NCI-H1436 (cell line): ENCODE results near the gene TSPEAR.
"Not testable (repeated sequence)": the region's sequence is repeated elsewhere in the genome, so short reads cannot be mapped to it uniquely, and the experiment has no call there.

Experiments used
- DNase-seq: peaks from one replicate; lab custom pipeline; 2025; lab: John Stamatoyannopoulos, UW

TSPEAR gene

GRCh38 chr21:44589094-44589493, 122.3 kb downstream of the TSPEAR start:
- no peak for DNase-seq

GRCh38 chr21:44585892-44586291, 125.5 kb downstream of the TSPEAR start:
- no peak for DNase-seq

GRCh38 chr21:44583800-44584147, 127.6 kb downstream of the TSPEAR start:
- DNase-seq, result no peak

- no peak for DNase-seq
Measured at GRCh38 chr21:44583089-44583799, 128.1 kb downstream of the TSPEAR start.

- DNase-seq, result no peak
Measured at GRCh38 chr21:44582055-44582454, 129.3 kb downstream of the TSPEAR start.

- DNase-seq, result no peak
Measured at GRCh38 chr21:44581158-44581557, 130.2 kb downstream of the TSPEAR start.

GRCh38 chr21:44580231-44580821, 131.0 kb downstream of the TSPEAR start, which contains the start of gene KRTAP10-5:
Gene KRTAP10-5, minus strand, starts transcription at chr21:44580604. Its CDS starts 26 bp downstream, at chr21:44580578.
- DNase-seq, result not testable (repeated sequence)

GRCh38 chr21:44579833-44580144, 131.6 kb downstream of the TSPEAR start:
- no peak for DNase-seq

GRCh38 chr21:44579056-44579832, 132.1 kb downstream of the TSPEAR start:
- no peak for DNase-seq

- DNase-seq, result no peak
Measured at GRCh38 chr21:44578371-44579055, 132.9 kb downstream of the TSPEAR start.

GRCh38 chr21:44576025-44576420, 135.3 kb downstream of the TSPEAR start:
- no peak for DNase-seq

GRCh38 chr21:44575307-44576024, 135.9 kb downstream of the TSPEAR start:
- no peak for DNase-seq

GRCh38 chr21:44574457-44575306, 136.7 kb downstream of the TSPEAR start:
- DNase-seq, result no peak

GRCh38 chr21:44573630-44574456, 137.5 kb downstream of the TSPEAR start, which contains the start of gene KRTAP10-4:
Gene KRTAP10-4, plus strand, starts transcription at chr21:44573729. Its CDS starts 30 bp downstream, at chr21:44573759.
- DNase-seq, result not testable (repeated sequence)

- no peak for DNase-seq
Measured at GRCh38 chr21:44572959-44573583, 138.3 kb downstream of the TSPEAR start.

GRCh38 chr21:44571844-44572782, 139.3 kb downstream of the TSPEAR start:
- DNase-seq, result no peak

GRCh38 chr21:44571296-44571695, 140.1 kb downstream of the TSPEAR start:
- no peak for DNase-seq

- no peak for DNase-seq
Measured at GRCh38 chr21:44569861-44570517, 141.4 kb downstream of the TSPEAR start.
